Astrocyte (in vitro differentiated cells and primary cell): ENCODE data around the gene CDC25A.

Source experiments
- EZH2 ChIP-seq: IDR thresholded peaks from 2 replicates; pipeline ENCODE4 v1.6.1; 2012; ENCODE audit warnings: mild to moderate bottlenecking, low read length, inconsistent platforms; ENCODE audit not compliant: insufficient read depth
- TF ChIP-seq, protein P1 (sequence below): IDR thresholded peaks from 2 replicates; pipeline ENCODE4 v1.5.1; 2011; ENCODE audit warnings: low read depth, mild to moderate bottlenecking, inconsistent platforms, low read length, moderate library complexity; ENCODE audit not compliant: insufficient read depth

DNA sequence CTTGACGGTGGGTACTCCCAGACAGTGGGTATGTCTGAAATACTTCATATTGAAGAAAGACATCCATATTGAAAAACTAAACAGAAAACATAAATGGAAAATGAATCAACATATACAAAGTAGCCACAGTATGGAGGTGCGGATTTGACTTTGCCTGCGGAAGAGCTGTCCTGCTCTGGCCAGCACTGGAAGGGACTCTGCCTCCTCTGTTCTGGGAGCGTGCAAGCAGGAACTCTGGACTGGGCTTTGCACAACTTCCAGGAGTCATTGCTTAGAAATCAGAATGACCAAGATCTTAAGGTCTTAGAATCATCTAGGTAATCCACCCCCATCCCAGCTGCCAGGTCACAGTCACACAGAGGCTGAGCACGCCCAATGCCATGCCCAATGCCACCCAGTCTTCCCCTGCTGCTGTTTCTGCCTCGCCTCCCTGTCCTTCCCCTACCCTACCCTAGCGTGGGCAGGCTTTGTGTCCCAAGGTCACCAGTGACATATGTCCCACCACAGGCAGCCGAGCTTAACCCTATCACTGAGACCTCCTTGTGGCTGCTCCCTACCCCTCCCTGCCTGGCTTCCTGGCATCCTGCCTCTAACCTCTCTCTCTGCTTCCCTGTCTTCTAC lies 36.3 kb downstream of the CDC25A start:
- TF ChIP-seq, protein P1, sequence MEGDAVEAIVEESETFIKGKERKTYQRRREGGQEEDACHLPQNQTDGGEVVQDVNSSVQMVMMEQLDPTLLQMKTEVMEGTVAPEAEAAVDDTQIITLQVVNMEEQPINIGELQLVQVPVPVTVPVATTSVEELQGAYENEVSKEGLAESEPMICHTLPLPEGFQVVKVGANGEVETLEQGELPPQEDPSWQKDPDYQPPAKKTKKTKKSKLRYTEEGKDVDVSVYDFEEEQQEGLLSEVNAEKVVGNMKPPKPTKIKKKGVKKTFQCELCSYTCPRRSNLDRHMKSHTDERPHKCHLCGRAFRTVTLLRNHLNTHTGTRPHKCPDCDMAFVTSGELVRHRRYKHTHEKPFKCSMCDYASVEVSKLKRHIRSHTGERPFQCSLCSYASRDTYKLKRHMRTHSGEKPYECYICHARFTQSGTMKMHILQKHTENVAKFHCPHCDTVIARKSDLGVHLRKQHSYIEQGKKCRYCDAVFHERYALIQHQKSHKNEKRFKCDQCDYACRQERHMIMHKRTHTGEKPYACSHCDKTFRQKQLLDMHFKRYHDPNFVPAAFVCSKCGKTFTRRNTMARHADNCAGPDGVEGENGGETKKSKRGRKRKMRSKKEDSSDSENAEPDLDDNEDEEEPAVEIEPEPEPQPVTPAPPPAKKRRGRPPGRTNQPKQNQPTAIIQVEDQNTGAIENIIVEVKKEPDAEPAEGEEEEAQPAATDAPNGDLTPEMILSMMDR: no peak
- TF ChIP-seq EZH2: no peak
